ENCODE data around the gene SLC4A7.

SLC4A7 gene

GRCh38 chr3:27345959-27346865 is 138.0 kb downstream of the SLC4A7 start:
- Histone ChIP-seq H3K9me2 (replicated peaks; ENCODE audit: control insufficient read depth, low read length) (no peaks in the 10 kb centered on the region), H4K20me1 (ENCODE audit: control insufficient read depth, insufficient read depth, low read depth, low read length) (no peaks in the 10 kb centered on the region), H3K9me3 (ENCODE audit: control insufficient read depth, insufficient read depth, low read length) (no peaks in the 10 kb centered on the region), H3K27ac (ENCODE audit: low read depth, low read length) (no peak overlapping the region), H3K36me3 (ENCODE audit: control insufficient read depth, low read length) (no peaks in the 10 kb centered on the region), H3K4me1 (ENCODE audit: control insufficient read depth, low read length) (peaks cover 8% of the 10 kb centered on the region), H3F3A (ENCODE audit: control insufficient read depth, insufficient read depth) (no peaks in the 10 kb centered on the region), H3K4me3 (ENCODE audit: low read length) (no peak overlapping the region), H3K4me2 (ENCODE audit: low read length) (no peak overlapping the region), H3K79me2 (ENCODE audit: control insufficient read depth, low read length) (no peaks in the 10 kb centered on the region), H3K27me3 (ENCODE audit: control insufficient read depth, low read length) (no peaks in the 10 kb centered on the region)
- no peak for TF ChIP-seq CTCF (IDR thresholded peaks at IDR 0.05; ENCODE audit: low read depth, low read length, poor library complexity, severe bottlenecking)

- no peaks in the 10 kb centered on the region for H3K79me2 ChIP-seq (ENCODE audit: control insufficient read depth, low read length)
- H4K20me1 ChIP-seq (ENCODE audit: control insufficient read depth, insufficient read depth, low read depth, low read length): no peaks in the 10 kb centered on the region
- TF ChIP-seq EZH2phosphoT487 (IDR thresholded peaks at IDR 0.05; ENCODE audit: borderline replicate concordance, low read length) (no peak), CTCF (IDR thresholded peaks at IDR 0.05; ENCODE audit: low read depth, low read length, poor library complexity, severe bottlenecking) (no peak)
- H3K27me3 ChIP-seq (ENCODE audit: control insufficient read depth, low read length): no peaks in the 10 kb centered on the region
- H3F3A ChIP-seq (ENCODE audit: control insufficient read depth, insufficient read depth): no peaks in the 10 kb centered on the region
- no peak overlapping the region for H3K27ac ChIP-seq (ENCODE audit: low read depth, low read length)
- H3K4me2 ChIP-seq (ENCODE audit: low read length): no peak overlapping the region
- no peak overlapping the region for H3K4me3 ChIP-seq (ENCODE audit: low read length)
- peaks cover 15% of the 10 kb centered on the region for H3K4me1 ChIP-seq (ENCODE audit: control insufficient read depth, low read length)
- no peaks in the 10 kb centered on the region for H3K9me2 ChIP-seq (replicated peaks; ENCODE audit: control insufficient read depth, low read length)
- no peaks in the 10 kb centered on the region for H3K36me3 ChIP-seq (ENCODE audit: control insufficient read depth, low read length)
- no peaks in the 10 kb centered on the region for H3K9me3 ChIP-seq (ENCODE audit: control insufficient read depth, insufficient read depth, low read length)
Observed at GRCh38 chr3:27345493-27345892, 138.7 kb downstream of the SLC4A7 start.

GRCh38 chr3:27345045-27345444 is 139.1 kb downstream of the SLC4A7 start:
- Histone ChIP-seq H3K9me3 (ENCODE audit: control insufficient read depth, insufficient read depth, low read length) (no peaks in the 10 kb centered on the region), H3K27me3 (ENCODE audit: control insufficient read depth, low read length) (no peaks in the 10 kb centered on the region), H3K36me3 (ENCODE audit: control insufficient read depth, low read length) (no peaks in the 10 kb centered on the region), H3F3A (ENCODE audit: control insufficient read depth, insufficient read depth) (no peaks in the 10 kb centered on the region), H3K4me3 (ENCODE audit: low read length) (no peak overlapping the region), H3K9me2 (replicated peaks; ENCODE audit: control insufficient read depth, low read length) (no peaks in the 10 kb centered on the region), H3K79me2 (ENCODE audit: control insufficient read depth, low read length) (no peaks in the 10 kb centered on the region), H3K4me2 (ENCODE audit: low read length) (no peak overlapping the region), H3K4me1 (ENCODE audit: control insufficient read depth, low read length) (peaks cover 20% of the 10 kb centered on the region), H4K20me1 (ENCODE audit: control insufficient read depth, insufficient read depth, low read depth, low read length) (no peaks in the 10 kb centered on the region), H3K27ac (ENCODE audit: low read depth, low read length) (no peak overlapping the region)
- TF ChIP-seq EZH2phosphoT487 (IDR thresholded peaks at IDR 0.05; ENCODE audit: borderline replicate concordance, low read length): no peak
- TF ChIP-seq CTCF (IDR thresholded peaks at IDR 0.05; ENCODE audit: low read depth, low read length, poor library complexity, severe bottlenecking): no peak

Measured in DOHH2 (cell line).